Measurements from ENCODE around the gene ROCK2. TPM values are rescaled to one million over a fixed set of nuclear protein-coding genes. Genes with fewer than 3 reads are reported as not detected.
A peak's percentile ranks its signal among the peaks of the same experiment; 100 is the strongest.

Gene ROCK2
- total and polyA plus RNA-seq, 2 donors (not counting 1 experiment from before 2014, with no cell fraction given), result 32.0 to 58.1 TPM

GRCh38 chr2:11315074-11315705, 29.2 kb downstream of the ROCK2 start:
- no peak overlapping the region for H3K9ac ChIP-seq (ENCODE audit: insufficient read depth, low read length)
- peaks cover 68% of the 10 kb centered on the region for H3K79me2 ChIP-seq (ENCODE audit: control insufficient read depth, insufficient read depth, low read length)
- H2AFZ ChIP-seq (ENCODE audit: low read length), result no peak overlapping the region
- H3K27ac ChIP-seq (ENCODE audit: insufficient read depth, low read length), result no peak overlapping the region
- H4K20me1 ChIP-seq (ENCODE audit: control insufficient read depth, extremely low read depth, insufficient read depth, low read length), result peaks cover 3% of the 10 kb centered on the region
- H3K4me3 ChIP-seq (replicated peaks in 1 of 4; ENCODE audit: control extremely low read depth in 1 of 4, insufficient read depth in 1 of 4, low read depth in 3 of 4, low read length in 4 of 4), result no peak overlapping the region
- H3K4me1 ChIP-seq (ENCODE audit: control insufficient read depth, extremely low read depth, insufficient read depth, low read length), result no peaks in the 10 kb centered on the region
- no peaks in the 10 kb centered on the region for H3K9me3 ChIP-seq (ENCODE audit: control insufficient read depth, insufficient read depth, low read depth, low read length)
- TF ChIP-seq CTCF (conservative IDR thresholded peaks at IDR 0.05 in 1 of 2, IDR thresholded peaks at IDR 0.05 in 1 of 2; ENCODE audit: low read depth in 1 of 2, low read length in 2 of 2), result no peak
- TF ChIP-seq EZH2 (IDR thresholded peaks at IDR 0.05; ENCODE audit: low read length, missing control alignments), result no peak
- H3K4me2 ChIP-seq (ENCODE audit: extremely low read depth, insufficient read depth, low read length), result no peak overlapping the region
- H3K36me3 ChIP-seq (ENCODE audit: control insufficient read depth, insufficient read depth, low read length), result no peaks in the 10 kb centered on the region
- no peaks in the 10 kb centered on the region for H3K27me3 ChIP-seq (ENCODE audit: control insufficient read depth, insufficient read depth, low read length)
- no peak for DNase-seq (ENCODE audit: low read depth in 2 of 2)

GRCh38 chr2:11314487-11314886, 29.9 kb downstream of the ROCK2 start:
- no peaks in the 10 kb centered on the region for H3K27me3 ChIP-seq (ENCODE audit: control insufficient read depth, insufficient read depth, low read length)
- H3K4me1 ChIP-seq (ENCODE audit: control insufficient read depth, extremely low read depth, insufficient read depth, low read length), result no peaks in the 10 kb centered on the region
- no peak overlapping the region for H3K9ac ChIP-seq (ENCODE audit: insufficient read depth, low read length)
- no peak overlapping the region for H3K4me2 ChIP-seq (ENCODE audit: extremely low read depth, insufficient read depth, low read length)
- peak in 1 of 2 donors; percentile 34 for DNase-seq (ENCODE audit: low read depth in 2 of 2)
- H3K4me3 ChIP-seq (replicated peaks in 1 of 4; ENCODE audit: control extremely low read depth in 1 of 4, insufficient read depth in 1 of 4, low read depth in 3 of 4, low read length in 4 of 4), result no peak overlapping the region
- H3K9me3 ChIP-seq (ENCODE audit: control insufficient read depth, insufficient read depth, low read depth, low read length), result no peaks in the 10 kb centered on the region
- no peaks in the 10 kb centered on the region for H3K36me3 ChIP-seq (ENCODE audit: control insufficient read depth, insufficient read depth, low read length)
- peaks cover 3% of the 10 kb centered on the region for H4K20me1 ChIP-seq (ENCODE audit: control insufficient read depth, extremely low read depth, insufficient read depth, low read length)
- TF ChIP-seq EZH2 (IDR thresholded peaks at IDR 0.05; ENCODE audit: low read length, missing control alignments), result no peak
- no peak for TF ChIP-seq CTCF (conservative IDR thresholded peaks at IDR 0.05 in 1 of 2, IDR thresholded peaks at IDR 0.05 in 1 of 2; ENCODE audit: low read depth in 1 of 2, low read length in 2 of 2)
- peaks cover 70% of the 10 kb centered on the region for H3K79me2 ChIP-seq (ENCODE audit: control insufficient read depth, insufficient read depth, low read length)
- H2AFZ ChIP-seq (ENCODE audit: low read length), result no peak overlapping the region
- no peak overlapping the region for H3K27ac ChIP-seq (ENCODE audit: insufficient read depth, low read length)

- Histone ChIP-seq H3K79me2 (ENCODE audit: control insufficient read depth, insufficient read depth, low read length) (peaks cover 82% of the 10 kb centered on the region), H3K4me2 (ENCODE audit: extremely low read depth, insufficient read depth, low read length) (no peak overlapping the region), H4K20me1 (ENCODE audit: control insufficient read depth, extremely low read depth, insufficient read depth, low read length) (peaks cover 3% of the 10 kb centered on the region), H3K4me3 (replicated peaks in 1 of 4; ENCODE audit: control extremely low read depth in 1 of 4, insufficient read depth in 1 of 4, low read depth in 3 of 4, low read length in 4 of 4) (no peak overlapping the region), H3K9me3 (ENCODE audit: control insufficient read depth, insufficient read depth, low read depth, low read length) (no peaks in the 10 kb centered on the region), H2AFZ (ENCODE audit: low read length) (no peak overlapping the region), H3K27ac (ENCODE audit: insufficient read depth, low read length) (no peak overlapping the region), H3K9ac (ENCODE audit: insufficient read depth, low read length) (no peak overlapping the region), H3K27me3 (ENCODE audit: control insufficient read depth, insufficient read depth, low read length) (no peaks in the 10 kb centered on the region), H3K36me3 (ENCODE audit: control insufficient read depth, insufficient read depth, low read length) (no peaks in the 10 kb centered on the region), H3K4me1 (ENCODE audit: control insufficient read depth, extremely low read depth, insufficient read depth, low read length) (no peaks in the 10 kb centered on the region)
- DNase-seq (ENCODE audit: low read depth in 2 of 2), result no peak
- TF ChIP-seq CTCF (conservative IDR thresholded peaks at IDR 0.05 in 1 of 2, IDR thresholded peaks at IDR 0.05 in 1 of 2; ENCODE audit: low read depth in 1 of 2, low read length in 2 of 2) (no peak), EZH2 (IDR thresholded peaks at IDR 0.05; ENCODE audit: low read length, missing control alignments) (no peak)
Observed at GRCh38 chr2:11312770-11313471, 31.5 kb downstream of the ROCK2 start.
